MM.1S (cell line): ENCODE results near the gene NRTN.

Experiments used
- DNase-seq: peaks from one replicate; pipeline ENCODE4 v3.0.0-alpha.2; 2015
- H2AFZ ChIP-seq: fragments of 300-600 bp; sonication (generic); 2 replicates; pipeline ENCODE4 v1.6.0; 2016; ENCODE audit warnings: antibody characterized with exemption, low read length
- H3F3A ChIP-seq: fragments of 300-600 bp; sonication (generic); 2 replicates; pipeline ENCODE4 v1.6.1; 2016; ENCODE audit warnings: mild to moderate bottlenecking, antibody characterized with exemption, low read length, moderate library complexity, mixed read lengths; ENCODE audit not compliant: insufficient read depth
- H3K27ac ChIP-seq: fragments of 300-600 bp; sonication (generic); 2 replicates; pipeline ENCODE4 v1.5.1; 2016; ENCODE audit warnings: mild to moderate bottlenecking, low read length
- H3K27me3 ChIP-seq: fragments of 300-600 bp; sonication (generic); replicated peaks from 2 replicates; pipeline ENCODE4 v1.6.0; 2016; ENCODE audit warnings: low read length; ENCODE audit not compliant: insufficient read depth
- H3K36me3 ChIP-seq: fragments of 300-600 bp; sonication (generic); replicated peaks from 2 replicates; pipeline ENCODE4 v1.6.1; 2016; ENCODE audit warnings: mild to moderate bottlenecking, low read length, mixed read lengths; ENCODE audit not compliant: insufficient read depth
- H3K4me1 ChIP-seq: fragments of 300-600 bp; sonication (generic); 2 replicates; pipeline ENCODE4 v1.6.1; 2016; ENCODE audit warnings: low read length, mixed read lengths
- H3K4me2 ChIP-seq: fragments of 300-600 bp; sonication (generic); 2 replicates; pipeline ENCODE4 v1.6.0; 2016; ENCODE audit warnings: low read depth, low read length
- H3K4me3 ChIP-seq: fragments of 300-600 bp; sonication (generic); 2 replicates; pipeline ENCODE4 v1.5.1; 2016; ENCODE audit warnings: low read length, mixed read lengths
- H3K79me2 ChIP-seq: fragments of 300-600 bp; sonication (generic); 2 replicates; pipeline ENCODE4 v1.6.1; 2016; ENCODE audit warnings: mixed run types, low read length, mixed read lengths
- H3K9ac ChIP-seq: fragments of 300-600 bp; sonication (generic); 2 replicates; pipeline ENCODE4 v1.6.1; 2016; ENCODE audit warnings: low read length, mixed read lengths
- H3K9me2 ChIP-seq: fragments of 300-600 bp; sonication (generic); replicated peaks from 2 replicates; pipeline ENCODE4 v1.6.1; 2016; ENCODE audit warnings: mild to moderate bottlenecking, low read length, mixed read lengths; ENCODE audit not compliant: insufficient read depth
- H3K9me3 ChIP-seq: fragments of 300-600 bp; sonication (generic); replicated peaks from 2 replicates; pipeline ENCODE4 v1.6.1; 2016; ENCODE audit warnings: mild to moderate bottlenecking, low read length, mixed read lengths; ENCODE audit not compliant: insufficient read depth
- H4K20me1 ChIP-seq: fragments of 300-600 bp; sonication (generic); 2 replicates; pipeline ENCODE4 v1.6.1; 2016; ENCODE audit warnings: mild to moderate bottlenecking, low read length, moderate library complexity, mixed read lengths; ENCODE audit not compliant: insufficient read depth
- CTCF ChIP-seq: fragments of 300-600 bp; sonication (generic); IDR thresholded peaks from 2 replicates; pipeline ENCODE4 v1.5.1; 2016; ENCODE audit warnings: antibody characterized with exemption, low read length, mixed read lengths
- EZH2 ChIP-seq: fragments of 300-600 bp; sonication (generic); optimal IDR thresholded peaks from 2 replicates; pipeline ENCODE3; 2017; ENCODE audit warnings: low read depth, mild to moderate bottlenecking, antibody characterized with exemption, low read length, mixed read lengths
- EZH2phosphoT487 ChIP-seq: fragments of 300-600 bp; sonication (generic); IDR thresholded peaks from 2 replicates; pipeline ENCODE4 v1.6.1; 2018; ENCODE audit warnings: antibody characterized with exemption, low read length

The NRTN gene

GRCh38 chr19:5809469-5809868 is 4.6 kb downstream of the NRTN start:
- no peak overlapping the region for H3K9ac ChIP-seq
- H3F3A ChIP-seq = 0 out of 2 replicates have a peak, but pooled peaks cover 6% of the 10 kb centered on the region
- DNase-seq = no peak

GRCh38 chr19:5811117-5811516 is 6.2 kb downstream of the NRTN start:
- Histone ChIP-seq H4K20me1 (no peaks in the 10 kb centered on the region; the same call in 1 of the 2 replicates), H3K36me3 (no peaks in the 10 kb centered on the region), H3K9me2 (no peaks in the 10 kb centered on the region), H2AFZ (no peak overlapping the region), H3K27me3 (peaks cover 32% of the 10 kb centered on the region), H3K4me2 (no peak overlapping the region), H3K79me2 (peaks cover 3% of the 10 kb centered on the region; the same call in 1 of the 2 replicates), H3K9me3 (no peaks in the 10 kb centered on the region), H3K27ac (no peak overlapping the region), H3K4me1 (no peaks in the 10 kb centered on the region), H3K9ac (no peak overlapping the region), H3K4me3 (no peak overlapping the region), H3F3A (0 out of 2 replicates have a peak, but pooled peaks cover 5% of the 10 kb centered on the region)
- TF ChIP-seq CTCF (no peak), EZH2phosphoT487 (no peak), EZH2 (no peak)
- DNase-seq = no peak

More at GRCh38 chr19:5809469-5809868, 4.6 kb downstream of the NRTN start:
- Histone ChIP-seq H3K4me2 (no peak overlapping the region), H3K36me3 (no peaks in the 10 kb centered on the region), H3K27ac (no peak overlapping the region), H3K9me2 (no peaks in the 10 kb centered on the region), H3K9me3 (no peaks in the 10 kb centered on the region), H3K4me1 (no peaks in the 10 kb centered on the region), H2AFZ (no peak overlapping the region), H3K4me3 (no peak overlapping the region), H4K20me1 (no peaks in the 10 kb centered on the region; the same call in 1 of the 2 replicates), H3K79me2 (peaks cover 4% of the 10 kb centered on the region; the same call in 1 of the 2 replicates), H3K27me3 (peaks cover 21% of the 10 kb centered on the region)
- TF ChIP-seq EZH2phosphoT487 (no peak), EZH2 (no peak), CTCF (no peak)

GRCh38 chr19:5814123-5814851 is 9.4 kb downstream of the NRTN start:
- no peak overlapping the region for H3K27ac ChIP-seq
- TF ChIP-seq EZH2phosphoT487 (no peak), EZH2 (no peak), CTCF (no peak)

More at GRCh38 chr19:5814123-5814851, 9.4 kb downstream of the NRTN start:
- no peak overlapping the region for H3K4me2 ChIP-seq
- no peaks in the 10 kb centered on the region for H3K79me2 ChIP-seq
- no peaks in the 10 kb centered on the region for H3K36me3 ChIP-seq
- no peak overlapping the region for H3K4me3 ChIP-seq
- H3F3A ChIP-seq = no peaks in the 10 kb centered on the region
- H3K4me1 ChIP-seq = no peaks in the 10 kb centered on the region
- H4K20me1 ChIP-seq = no peaks in the 10 kb centered on the region
- peaks cover 30% of the 10 kb centered on the region for H3K27me3 ChIP-seq
- no peak for DNase-seq
- H3K9me2 ChIP-seq = no peaks in the 10 kb centered on the region
- no peaks in the 10 kb centered on the region for H3K9me3 ChIP-seq
- no peak overlapping the region for H2AFZ ChIP-seq
- H3K9ac ChIP-seq = no peak overlapping the region
